Astrocyte (in vitro differentiated cells and primary cell): Measurements from ENCODE around the gene BRMS1.

Experiments
- EZH2 ChIP-seq: IDR thresholded peaks from 2 replicates; pipeline ENCODE4 v1.6.1; 2012; ENCODE audit warnings: mild to moderate bottlenecking, low read length, inconsistent platforms; ENCODE audit not compliant: insufficient read depth
- TF ChIP-seq, protein P1 (sequence below): IDR thresholded peaks from 2 replicates; pipeline ENCODE4 v1.5.1; 2011; ENCODE audit warnings: low read depth, mild to moderate bottlenecking, inconsistent platforms, low read length, moderate library complexity; ENCODE audit not compliant: insufficient read depth

DNA sequence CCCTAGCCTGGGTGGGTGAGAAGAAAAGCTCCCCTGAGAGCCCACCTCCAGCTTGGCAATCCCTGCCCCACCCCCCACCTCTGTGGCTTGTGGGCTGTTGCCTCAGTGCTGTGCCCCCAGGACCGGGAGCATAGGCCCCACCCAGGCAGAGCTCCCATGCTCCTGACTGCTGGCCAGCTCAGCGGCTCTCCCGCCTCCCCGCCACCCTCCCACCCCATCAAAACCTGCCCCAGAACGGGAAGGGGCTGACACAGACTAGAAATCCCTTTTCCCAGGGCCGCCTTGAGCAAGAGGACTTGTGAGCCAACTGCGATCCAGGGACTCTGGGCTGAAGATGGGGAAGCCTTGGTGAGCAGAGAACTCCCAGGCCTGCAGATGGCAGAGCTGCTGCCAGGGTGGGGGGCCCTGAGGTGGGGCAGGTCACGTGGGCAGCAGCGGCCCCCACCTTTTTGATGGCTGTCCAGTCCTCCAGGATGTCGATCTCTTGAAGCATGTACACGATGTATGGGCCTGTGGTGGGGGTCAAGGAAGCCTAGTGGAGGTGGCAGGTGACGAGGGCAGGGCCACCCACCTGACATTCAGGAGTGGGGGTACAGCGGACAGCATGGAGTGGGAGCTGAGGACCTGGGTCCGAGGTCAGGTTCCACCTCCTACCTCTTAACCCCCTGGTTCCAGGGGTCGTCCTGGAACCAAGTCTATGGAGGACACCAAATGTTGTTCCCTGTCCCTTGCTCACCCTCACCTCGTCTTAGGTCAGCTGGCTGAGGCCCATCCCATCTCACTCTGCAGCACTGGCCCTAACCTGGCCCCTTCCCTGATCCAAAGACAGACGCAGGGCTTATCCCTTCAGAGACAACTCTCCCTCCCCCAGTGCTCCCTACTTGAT lies 6.4 kb downstream of the BRMS1 start:
- TF ChIP-seq, protein P1, sequence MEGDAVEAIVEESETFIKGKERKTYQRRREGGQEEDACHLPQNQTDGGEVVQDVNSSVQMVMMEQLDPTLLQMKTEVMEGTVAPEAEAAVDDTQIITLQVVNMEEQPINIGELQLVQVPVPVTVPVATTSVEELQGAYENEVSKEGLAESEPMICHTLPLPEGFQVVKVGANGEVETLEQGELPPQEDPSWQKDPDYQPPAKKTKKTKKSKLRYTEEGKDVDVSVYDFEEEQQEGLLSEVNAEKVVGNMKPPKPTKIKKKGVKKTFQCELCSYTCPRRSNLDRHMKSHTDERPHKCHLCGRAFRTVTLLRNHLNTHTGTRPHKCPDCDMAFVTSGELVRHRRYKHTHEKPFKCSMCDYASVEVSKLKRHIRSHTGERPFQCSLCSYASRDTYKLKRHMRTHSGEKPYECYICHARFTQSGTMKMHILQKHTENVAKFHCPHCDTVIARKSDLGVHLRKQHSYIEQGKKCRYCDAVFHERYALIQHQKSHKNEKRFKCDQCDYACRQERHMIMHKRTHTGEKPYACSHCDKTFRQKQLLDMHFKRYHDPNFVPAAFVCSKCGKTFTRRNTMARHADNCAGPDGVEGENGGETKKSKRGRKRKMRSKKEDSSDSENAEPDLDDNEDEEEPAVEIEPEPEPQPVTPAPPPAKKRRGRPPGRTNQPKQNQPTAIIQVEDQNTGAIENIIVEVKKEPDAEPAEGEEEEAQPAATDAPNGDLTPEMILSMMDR: no peak
- TF ChIP-seq EZH2: no peak
